ENCODE results near the gene SCGB3A2.

DNA sequence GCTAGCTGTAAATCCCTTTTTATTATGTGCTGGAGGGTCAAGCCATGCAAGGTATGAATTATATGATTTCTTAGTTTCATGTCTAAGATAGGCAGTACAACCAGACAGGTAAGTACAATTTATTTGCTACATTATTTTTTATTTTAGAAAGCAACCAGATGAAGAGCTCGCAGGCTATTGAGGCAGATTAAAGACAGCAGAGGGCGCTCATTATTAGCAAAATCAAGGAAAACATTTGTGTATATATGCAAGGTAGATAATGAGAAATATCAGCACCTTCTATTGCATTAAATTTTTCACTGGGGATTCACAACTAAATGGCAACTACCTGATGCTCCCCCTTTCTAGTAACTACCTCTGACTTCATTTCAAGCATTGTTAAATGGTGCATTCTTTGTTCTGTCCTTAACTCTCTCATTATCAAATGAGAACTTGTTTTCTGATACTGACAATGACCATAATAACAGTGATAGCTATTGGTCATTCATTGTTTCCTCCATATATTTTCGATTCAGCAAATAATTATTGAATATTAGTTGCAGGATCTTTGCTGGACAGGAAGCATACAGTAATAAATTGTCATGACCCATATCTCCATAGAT lies 8.6 kb downstream of the SCGB3A2 start:
- no peak for TF ChIP-seq POLR2A (IDR thresholded peaks at IDR 0.05)
- TF ChIP-seq, protein P1, sequence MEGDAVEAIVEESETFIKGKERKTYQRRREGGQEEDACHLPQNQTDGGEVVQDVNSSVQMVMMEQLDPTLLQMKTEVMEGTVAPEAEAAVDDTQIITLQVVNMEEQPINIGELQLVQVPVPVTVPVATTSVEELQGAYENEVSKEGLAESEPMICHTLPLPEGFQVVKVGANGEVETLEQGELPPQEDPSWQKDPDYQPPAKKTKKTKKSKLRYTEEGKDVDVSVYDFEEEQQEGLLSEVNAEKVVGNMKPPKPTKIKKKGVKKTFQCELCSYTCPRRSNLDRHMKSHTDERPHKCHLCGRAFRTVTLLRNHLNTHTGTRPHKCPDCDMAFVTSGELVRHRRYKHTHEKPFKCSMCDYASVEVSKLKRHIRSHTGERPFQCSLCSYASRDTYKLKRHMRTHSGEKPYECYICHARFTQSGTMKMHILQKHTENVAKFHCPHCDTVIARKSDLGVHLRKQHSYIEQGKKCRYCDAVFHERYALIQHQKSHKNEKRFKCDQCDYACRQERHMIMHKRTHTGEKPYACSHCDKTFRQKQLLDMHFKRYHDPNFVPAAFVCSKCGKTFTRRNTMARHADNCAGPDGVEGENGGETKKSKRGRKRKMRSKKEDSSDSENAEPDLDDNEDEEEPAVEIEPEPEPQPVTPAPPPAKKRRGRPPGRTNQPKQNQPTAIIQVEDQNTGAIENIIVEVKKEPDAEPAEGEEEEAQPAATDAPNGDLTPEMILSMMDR (IDR thresholded peaks at IDR 0.05), result peak; percentile 66 to 75 (median 72)

All from right lobe of liver (tissue), 4 donors.